Progenitor cell of endocrine pancreas (in vitro differentiated cells): Measurements from ENCODE around the gene SERF1A. TPM values are rescaled to one million over a fixed set of nuclear protein-coding genes. Genes with fewer than 3 reads are reported as not detected.
"Not testable (repeated sequence)": the region's sequence is repeated elsewhere in the genome, so short reads cannot be mapped to it uniquely, and the experiment has no call there.

Experiments
- DNase-seq: peaks from one replicate; pipeline ENCODE4 v3.0.0; 2021; ENCODE audit warnings: low spot score; ENCODE audit not compliant: unreplicated experiment
- H3K27ac Mint-ChIP-seq: 2 replicates; pipeline ENCODE4 v1.8.0; 2021; ENCODE audit warnings: mild to moderate bottlenecking, moderate library complexity, mixed read lengths
- H3K27me3 Mint-ChIP-seq: 2 replicates; pipeline ENCODE4 v1.8.0; 2021; ENCODE audit warnings: mixed read lengths
- H3K36me3 Mint-ChIP-seq: 2 replicates; pipeline ENCODE4 v1.8.0; 2022; ENCODE audit warnings: mixed read lengths; ENCODE audit not compliant: insufficient read depth
- H3K4me1 Mint-ChIP-seq: 2 replicates; pipeline ENCODE4 v1.8.0; 2021; ENCODE audit warnings: low read depth, mixed read lengths
- H3K4me3 Mint-ChIP-seq: 2 replicates; pipeline ENCODE4 v1.8.0; 2021; ENCODE audit warnings: low read depth, mild to moderate bottlenecking, moderate library complexity, mixed read lengths
- H3K9me3 Mint-ChIP-seq: 2 replicates; pipeline ENCODE4 v1.8.0; 2021; ENCODE audit warnings: low read depth, mixed read lengths
- long read RNA-seq: library from polyadenylated mRNA; unstranded; transcript quantifications from one replicate; pipeline ENCODE4 v2.0.0, GENCODE V29; 2020
- total RNA-seq: library from RNA; stranded (reverse); gene quantifications from 2 replicates; pipeline ENCODE4 v1.2.1, GENCODE V29; 2021

The SERF1A gene
- 22.3 and 36.5 TPM in 2 replicates for total RNA-seq
- long read RNA-seq, transcript SERF1A-201 (3 exons, 963 nt): major isoform, 5 of 13 reads
- long read RNA-seq, partial matches to known transcripts: 1 of 13 reads
- long read RNA-seq, other reads (novel, unspliced or antisense): 3 of 13 reads

GRCh38 chr5:70900533-70901271 is at the start of gene SERF1A:
Gene SERF1A, plus strand, starts transcription at chr5:70900669. Its CDS starts 201 bp downstream, at chr5:70900870.
- DNase-seq, H3K4me3 Mint-ChIP-seq, H3K27me3 Mint-ChIP-seq, H3K27ac Mint-ChIP-seq, H3K9me3 Mint-ChIP-seq, H3K4me1 Mint-ChIP-seq, H3K36me3 Mint-ChIP-seq: not testable (repeated sequence)

- not testable (repeated sequence) for H3K9me3 Mint-ChIP-seq, H3K27me3 Mint-ChIP-seq, DNase-seq, H3K36me3 Mint-ChIP-seq, H3K27ac Mint-ChIP-seq, H3K4me1 Mint-ChIP-seq, H3K4me3 Mint-ChIP-seq
Measured at GRCh38 chr5:70866778-70867177, 33.7 kb upstream of the SERF1A start.

- not testable (repeated sequence) for H3K27ac Mint-ChIP-seq, H3K27me3 Mint-ChIP-seq, H3K36me3 Mint-ChIP-seq, H3K9me3 Mint-ChIP-seq, H3K4me1 Mint-ChIP-seq, H3K4me3 Mint-ChIP-seq, DNase-seq
Measured at GRCh38 chr5:70870626-70871025, 29.8 kb upstream of the SERF1A start.

GRCh38 chr5:70896076-70896475 is 4.4 kb upstream of the SERF1A start:
- H3K36me3 Mint-ChIP-seq, H3K4me1 Mint-ChIP-seq, H3K27ac Mint-ChIP-seq, H3K27me3 Mint-ChIP-seq, DNase-seq, H3K9me3 Mint-ChIP-seq, H3K4me3 Mint-ChIP-seq: not testable (repeated sequence)

- H3K4me1 Mint-ChIP-seq, H3K27me3 Mint-ChIP-seq, H3K4me3 Mint-ChIP-seq, DNase-seq, H3K9me3 Mint-ChIP-seq, H3K36me3 Mint-ChIP-seq, H3K27ac Mint-ChIP-seq: not testable (repeated sequence)
Measured at GRCh38 chr5:70901272-70901571, 753 bp downstream of the SERF1A start.

GRCh38 chr5:70906624-70907023 is 6.2 kb downstream of the SERF1A start:
- not testable (repeated sequence) for H3K27me3 Mint-ChIP-seq, H3K4me1 Mint-ChIP-seq, H3K27ac Mint-ChIP-seq, H3K36me3 Mint-ChIP-seq, DNase-seq, H3K9me3 Mint-ChIP-seq, H3K4me3 Mint-ChIP-seq

- H3K4me1 Mint-ChIP-seq, H3K27ac Mint-ChIP-seq, H3K4me3 Mint-ChIP-seq, H3K9me3 Mint-ChIP-seq, DNase-seq, H3K36me3 Mint-ChIP-seq, H3K27me3 Mint-ChIP-seq: not testable (repeated sequence)
Measured at GRCh38 chr5:70916829-70917228, 16.4 kb downstream of the SERF1A start.

- H3K36me3 Mint-ChIP-seq, H3K27ac Mint-ChIP-seq: not testable (repeated sequence)
Measured at GRCh38 chr5:70925211-70925562, 24.7 kb downstream of the SERF1A start.

GRCh38 chr5:70931709-70932368 is 31.4 kb downstream of the SERF1A start:
- H3K4me3 Mint-ChIP-seq, H3K27ac Mint-ChIP-seq, DNase-seq, H3K36me3 Mint-ChIP-seq, H3K4me1 Mint-ChIP-seq, H3K27me3 Mint-ChIP-seq, H3K9me3 Mint-ChIP-seq: not testable (repeated sequence)

More at GRCh38 chr5:70925211-70925562, 24.7 kb downstream of the SERF1A start:
- DNase-seq, H3K9me3 Mint-ChIP-seq, H3K4me3 Mint-ChIP-seq, H3K27me3 Mint-ChIP-seq, H3K4me1 Mint-ChIP-seq: not testable (repeated sequence)

- not testable (repeated sequence) for H3K27ac Mint-ChIP-seq, H3K9me3 Mint-ChIP-seq, H3K27me3 Mint-ChIP-seq, H3K4me1 Mint-ChIP-seq, H3K4me3 Mint-ChIP-seq, DNase-seq, H3K36me3 Mint-ChIP-seq
Measured at GRCh38 chr5:70932560-70932959, 32.1 kb downstream of the SERF1A start.

- not testable (repeated sequence) for DNase-seq, H3K36me3 Mint-ChIP-seq, H3K9me3 Mint-ChIP-seq, H3K27ac Mint-ChIP-seq, H3K4me3 Mint-ChIP-seq, H3K4me1 Mint-ChIP-seq, H3K27me3 Mint-ChIP-seq
Measured at GRCh38 chr5:70953068-70953467, 52.6 kb downstream of the SERF1A start.
